WTC11 (cell line): ENCODE data around the gene ITGA2B. TPM values are rescaled to one million over a fixed set of nuclear protein-coding genes. Genes with fewer than 3 reads are reported as not detected.

Experiments used
- ATAC-seq: fragments of 200-7000 bp; cut with Tn5 transposase; 2 replicates; pipeline ENCODE4 v1.10.0; 2021; ENCODE audit warnings: mild to moderate bottlenecking, moderate library complexity
- CTCF ChIA-PET: fragments of 300-600 bp; sonication (Branson Sonifier 250); formaldehyde crosslinking; loops from one replicate; lab custom pipeline; 2021; ENCODE audit warnings: antibody characterized with exemption; lab: Charles Lee
- POLR2A ChIA-PET: fragments of 350-600 bp; sonication (Branson Sonifier 250); formaldehyde crosslinking; loops from one replicate; lab custom pipeline; 2021; ENCODE audit warnings: antibody characterized with exemption; lab: Charles Lee
- DNase-seq: peaks from one replicate; pipeline ENCODE4 v3.0.0; 2021; ENCODE audit warnings: low spot score
- H3K27ac Mint-ChIP-seq: 2 replicates; pipeline ENCODE4 v1.8.0; 2021; ENCODE audit warnings: mixed read lengths
- H3K27me3 Mint-ChIP-seq: 2 replicates; pipeline ENCODE4 v1.8.0; 2021; ENCODE audit warnings: low read depth, mild to moderate bottlenecking, moderate library complexity, mixed read lengths
- H3K36me3 Mint-ChIP-seq: 2 replicates; pipeline ENCODE4 v1.8.0; 2021; ENCODE audit warnings: mixed read lengths
- H3K4me1 Mint-ChIP-seq: 2 replicates; pipeline ENCODE4 v1.8.0; 2022; ENCODE audit warnings: mixed read lengths
- H3K4me3 Mint-ChIP-seq: 2 replicates; pipeline ENCODE4 v1.8.0; 2021; ENCODE audit warnings: mild to moderate bottlenecking, moderate library complexity, mixed read lengths
- H3K9me3 Mint-ChIP-seq: 2 replicates; pipeline ENCODE4 v1.8.0; 2021; ENCODE audit warnings: mixed read lengths
- EMX1 ChIP-seq: fragments of 250-450 bp; sonication (Bioruptor Pico); IDR thresholded peaks from 2 replicates; pipeline ENCODE4 v1.8.0; 2021; ENCODE audit warnings: mild to moderate bottlenecking
- KAT7 ChIP-seq: sonication (generic); formaldehyde crosslinking; IDR thresholded peaks from 2 replicates; pipeline ENCODE4 v1.8.1; 2023; ENCODE audit warnings: missing genetic modification reagents, mild to moderate bottlenecking, borderline replicate concordance
- RELA ChIP-seq: sonication (generic); formaldehyde crosslinking; IDR thresholded peaks from 2 replicates; pipeline ENCODE4 v1.8.1; 2022; ENCODE audit warnings: missing genetic modification reagents, mild to moderate bottlenecking, borderline replicate concordance
- TEAD4 ChIP-seq: sonication (generic); formaldehyde crosslinking; IDR thresholded peaks from 2 replicates; pipeline ENCODE4 v1.8.0; 2022; ENCODE audit warnings: mild to moderate bottlenecking, missing genetic modification reagents
- TP53 ChIP-seq: sonication (generic); formaldehyde crosslinking; IDR thresholded peaks from 2 replicates; pipeline ENCODE4 v1.8.1; 2023; ENCODE audit warnings: mild to moderate bottlenecking, missing genetic modification reagents
- ZBTB21 ChIP-seq: sonication (generic); formaldehyde crosslinking; IDR thresholded peaks from 2 replicates; pipeline ENCODE4 v1.8.1; 2023; ENCODE audit warnings: mild to moderate bottlenecking, missing genetic modification reagents, borderline replicate concordance
- ZNF416 ChIP-seq: fragments of 250-450 bp; sonication (Bioruptor Pico); IDR thresholded peaks from 2 replicates; pipeline ENCODE4 v1.9.0; 2021; ENCODE audit warnings: mild to moderate bottlenecking, inconsistent platforms
- total RNA-seq: library from RNA; stranded (reverse); gene quantifications from 3 replicates; pipeline ENCODE4 v1.2.3, GENCODE V29; 2021
- TF ChIP-seq, protein P1 (sequence below): sonication (generic); formaldehyde crosslinking; IDR thresholded peaks from 2 replicates; pipeline ENCODE4 v1.8.0; 2022; ENCODE audit warnings: mild to moderate bottlenecking, missing genetic modification reagents
- TF ChIP-seq, protein P2 (sequence below): fragments of 250-450 bp; sonication (Bioruptor Pico); IDR thresholded peaks from 2 replicates; pipeline ENCODE4 v1.9.0; 2021; ENCODE audit warnings: mild to moderate bottlenecking, borderline replicate concordance
- TF ChIP-seq, protein P3 (sequence below): sonication (generic); formaldehyde crosslinking; IDR thresholded peaks from 2 replicates; pipeline ENCODE4 v1.8.0; 2023; ENCODE audit warnings: mild to moderate bottlenecking, missing genetic modification reagents
- TF ChIP-seq, protein P4 (sequence below): fragments of 250-450 bp; sonication (Bioruptor Pico); IDR thresholded peaks from 2 replicates; pipeline ENCODE4 v1.8.0; 2021; ENCODE audit warnings: mild to moderate bottlenecking
- TF ChIP-seq, protein P5 (sequence below): sonication (generic); formaldehyde crosslinking; IDR thresholded peaks from 2 replicates; pipeline ENCODE4 v1.8.0; 2023; ENCODE audit warnings: missing genetic modification reagents, mild to moderate bottlenecking, borderline replicate concordance
- TF ChIP-seq, protein P6 (sequence below): sonication (generic); formaldehyde crosslinking; IDR thresholded peaks from 2 replicates; pipeline ENCODE4 v1.8.1; 2022; ENCODE audit warnings: missing genetic modification reagents, borderline replicate concordance
- TF ChIP-seq, protein P7 (sequence below): fragments of 250-450 bp; sonication (Bioruptor Pico); IDR thresholded peaks from 2 replicates; pipeline ENCODE4 v1.9.0; 2021; ENCODE audit warnings: mild to moderate bottlenecking
- TF ChIP-seq, protein P8 (sequence below): sonication (generic); formaldehyde crosslinking; IDR thresholded peaks from 2 replicates; pipeline ENCODE4 v1.8.0; 2022; ENCODE audit warnings: mild to moderate bottlenecking, missing genetic modification reagents

ITGA2B gene
- total RNA-seq, 1 experiment from 2014 or later, result 21.5 TPM

DNA sequence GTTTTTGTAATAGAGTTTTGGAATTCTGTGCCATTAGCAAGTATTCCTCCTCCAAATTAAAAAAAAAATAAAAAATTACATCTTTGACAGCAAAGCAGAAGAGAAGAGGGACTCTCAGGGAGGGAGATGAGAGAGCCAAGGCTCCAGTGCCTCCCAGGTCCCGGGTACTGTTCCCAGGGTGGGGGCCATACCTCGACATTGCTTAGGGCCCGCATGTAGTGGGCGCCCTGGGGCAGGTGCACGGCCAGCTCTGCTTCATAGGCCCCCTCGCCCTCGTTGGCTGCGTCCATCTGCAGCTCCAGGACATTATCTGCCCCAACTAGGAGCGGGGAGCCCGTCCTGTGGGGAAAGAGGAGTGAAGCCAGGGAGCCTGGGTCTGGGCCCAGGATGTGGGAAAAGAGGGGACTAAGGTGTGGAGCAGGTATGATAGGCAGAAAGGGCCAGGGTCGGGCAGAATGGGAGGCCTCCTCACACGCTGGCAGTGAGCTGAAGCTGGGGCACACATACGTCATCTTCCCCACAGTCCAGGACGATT lies 11.2 kb downstream of the ITGA2B start:
- no peak overlapping the region for H3K27ac Mint-ChIP-seq
- no peaks in the 10 kb centered on the region for H3K36me3 Mint-ChIP-seq
- H3K27me3 Mint-ChIP-seq, result peaks cover 16% of the 10 kb centered on the region
- H3K4me1 Mint-ChIP-seq, result peaks cover 21% of the 10 kb centered on the region
- CTCF ChIA-PET, result interaction anchor here (4.4 kb wide), 1 partner anchor 24 kb away, joined by 64 read pairs; no protein-coding TSS in a partner anchor
- POLR2A ChIA-PET, result no interaction called here
- no peaks in the 10 kb centered on the region for H3K9me3 Mint-ChIP-seq
- no peak overlapping the region for H3K4me3 Mint-ChIP-seq
- TF ChIP-seq TEAD4 (CRISPR knock-in tag), result no peak
- no peak for TF ChIP-seq EMX1 (CRISPR knock-in tag)
- no peak for TF ChIP-seq ZBTB21
- TF ChIP-seq, protein P1, sequence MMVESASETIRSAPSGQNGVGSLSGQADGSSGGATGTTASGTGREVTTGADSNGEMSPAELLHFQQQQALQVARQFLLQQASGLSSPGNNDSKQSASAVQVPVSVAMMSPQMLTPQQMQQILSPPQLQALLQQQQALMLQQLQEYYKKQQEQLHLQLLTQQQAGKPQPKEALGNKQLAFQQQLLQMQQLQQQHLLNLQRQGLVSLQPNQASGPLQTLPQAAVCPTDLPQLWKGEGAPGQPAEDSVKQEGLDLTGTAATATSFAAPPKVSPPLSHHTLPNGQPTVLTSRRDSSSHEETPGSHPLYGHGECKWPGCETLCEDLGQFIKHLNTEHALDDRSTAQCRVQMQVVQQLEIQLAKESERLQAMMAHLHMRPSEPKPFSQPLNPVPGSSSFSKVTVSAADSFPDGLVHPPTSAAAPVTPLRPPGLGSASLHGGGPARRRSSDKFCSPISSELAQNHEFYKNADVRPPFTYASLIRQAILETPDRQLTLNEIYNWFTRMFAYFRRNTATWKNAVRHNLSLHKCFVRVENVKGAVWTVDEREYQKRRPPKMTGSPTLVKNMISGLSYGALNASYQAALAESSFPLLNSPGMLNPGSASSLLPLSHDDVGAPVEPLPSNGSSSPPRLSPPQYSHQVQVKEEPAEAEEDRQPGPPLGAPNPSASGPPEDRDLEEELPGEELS (CRISPR knock-in tag), result no peak
- TF ChIP-seq, protein P2, sequence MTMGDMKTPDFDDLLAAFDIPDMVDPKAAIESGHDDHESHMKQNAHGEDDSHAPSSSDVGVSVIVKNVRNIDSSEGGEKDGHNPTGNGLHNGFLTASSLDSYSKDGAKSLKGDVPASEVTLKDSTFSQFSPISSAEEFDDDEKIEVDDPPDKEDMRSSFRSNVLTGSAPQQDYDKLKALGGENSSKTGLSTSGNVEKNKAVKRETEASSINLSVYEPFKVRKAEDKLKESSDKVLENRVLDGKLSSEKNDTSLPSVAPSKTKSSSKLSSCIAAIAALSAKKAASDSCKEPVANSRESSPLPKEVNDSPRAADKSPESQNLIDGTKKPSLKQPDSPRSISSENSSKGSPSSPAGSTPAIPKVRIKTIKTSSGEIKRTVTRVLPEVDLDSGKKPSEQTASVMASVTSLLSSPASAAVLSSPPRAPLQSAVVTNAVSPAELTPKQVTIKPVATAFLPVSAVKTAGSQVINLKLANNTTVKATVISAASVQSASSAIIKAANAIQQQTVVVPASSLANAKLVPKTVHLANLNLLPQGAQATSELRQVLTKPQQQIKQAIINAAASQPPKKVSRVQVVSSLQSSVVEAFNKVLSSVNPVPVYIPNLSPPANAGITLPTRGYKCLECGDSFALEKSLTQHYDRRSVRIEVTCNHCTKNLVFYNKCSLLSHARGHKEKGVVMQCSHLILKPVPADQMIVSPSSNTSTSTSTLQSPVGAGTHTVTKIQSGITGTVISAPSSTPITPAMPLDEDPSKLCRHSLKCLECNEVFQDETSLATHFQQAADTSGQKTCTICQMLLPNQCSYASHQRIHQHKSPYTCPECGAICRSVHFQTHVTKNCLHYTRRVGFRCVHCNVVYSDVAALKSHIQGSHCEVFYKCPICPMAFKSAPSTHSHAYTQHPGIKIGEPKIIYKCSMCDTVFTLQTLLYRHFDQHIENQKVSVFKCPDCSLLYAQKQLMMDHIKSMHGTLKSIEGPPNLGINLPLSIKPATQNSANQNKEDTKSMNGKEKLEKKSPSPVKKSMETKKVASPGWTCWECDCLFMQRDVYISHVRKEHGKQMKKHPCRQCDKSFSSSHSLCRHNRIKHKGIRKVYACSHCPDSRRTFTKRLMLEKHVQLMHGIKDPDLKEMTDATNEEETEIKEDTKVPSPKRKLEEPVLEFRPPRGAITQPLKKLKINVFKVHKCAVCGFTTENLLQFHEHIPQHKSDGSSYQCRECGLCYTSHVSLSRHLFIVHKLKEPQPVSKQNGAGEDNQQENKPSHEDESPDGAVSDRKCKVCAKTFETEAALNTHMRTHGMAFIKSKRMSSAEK (CRISPR knock-in tag), result no peak
- ATAC-seq (no peak), DNase-seq (no peak)

DNA sequence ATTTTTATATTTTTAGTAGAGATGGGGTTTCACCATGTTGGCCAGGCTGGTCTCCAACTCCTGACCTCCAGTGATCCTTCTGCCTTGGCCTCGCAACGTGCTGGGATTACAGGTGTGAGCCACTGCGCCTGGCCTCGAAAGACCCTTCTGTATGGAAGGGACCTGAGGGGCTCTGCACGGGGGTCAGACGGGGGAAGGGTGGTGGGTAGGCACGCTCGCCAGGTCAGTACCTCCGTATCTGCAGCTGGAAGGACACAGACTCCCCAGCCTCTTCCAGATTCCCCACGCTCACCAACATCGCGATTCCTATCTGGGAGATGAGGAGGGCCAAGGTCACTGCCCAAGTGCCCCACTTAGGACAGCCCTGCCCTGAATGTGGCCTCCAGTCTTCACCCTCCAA lies 12.7 kb downstream of the ITGA2B start:
- no peaks in the 10 kb centered on the region for H3K9me3 Mint-ChIP-seq
- POLR2A ChIA-PET, result no interaction called here
- no peaks in the 10 kb centered on the region for H3K36me3 Mint-ChIP-seq
- TF ChIP-seq RELA (no peak), KAT7 (CRISPR knock-in tag) (no peak), TP53 (CRISPR knock-in tag) (no peak), ZNF416 (CRISPR knock-in tag) (no peak)
- TF ChIP-seq, protein P3, sequence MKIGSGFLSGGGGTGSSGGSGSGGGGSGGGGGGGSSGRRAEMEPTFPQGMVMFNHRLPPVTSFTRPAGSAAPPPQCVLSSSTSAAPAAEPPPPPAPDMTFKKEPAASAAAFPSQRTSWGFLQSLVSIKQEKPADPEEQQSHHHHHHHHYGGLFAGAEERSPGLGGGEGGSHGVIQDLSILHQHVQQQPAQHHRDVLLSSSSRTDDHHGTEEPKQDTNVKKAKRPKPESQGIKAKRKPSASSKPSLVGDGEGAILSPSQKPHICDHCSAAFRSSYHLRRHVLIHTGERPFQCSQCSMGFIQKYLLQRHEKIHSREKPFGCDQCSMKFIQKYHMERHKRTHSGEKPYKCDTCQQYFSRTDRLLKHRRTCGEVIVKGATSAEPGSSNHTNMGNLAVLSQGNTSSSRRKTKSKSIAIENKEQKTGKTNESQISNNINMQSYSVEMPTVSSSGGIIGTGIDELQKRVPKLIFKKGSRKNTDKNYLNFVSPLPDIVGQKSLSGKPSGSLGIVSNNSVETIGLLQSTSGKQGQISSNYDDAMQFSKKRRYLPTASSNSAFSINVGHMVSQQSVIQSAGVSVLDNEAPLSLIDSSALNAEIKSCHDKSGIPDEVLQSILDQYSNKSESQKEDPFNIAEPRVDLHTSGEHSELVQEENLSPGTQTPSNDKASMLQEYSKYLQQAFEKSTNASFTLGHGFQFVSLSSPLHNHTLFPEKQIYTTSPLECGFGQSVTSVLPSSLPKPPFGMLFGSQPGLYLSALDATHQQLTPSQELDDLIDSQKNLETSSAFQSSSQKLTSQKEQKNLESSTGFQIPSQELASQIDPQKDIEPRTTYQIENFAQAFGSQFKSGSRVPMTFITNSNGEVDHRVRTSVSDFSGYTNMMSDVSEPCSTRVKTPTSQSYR (CRISPR knock-in tag), result no peak
- TF ChIP-seq, protein P4, sequence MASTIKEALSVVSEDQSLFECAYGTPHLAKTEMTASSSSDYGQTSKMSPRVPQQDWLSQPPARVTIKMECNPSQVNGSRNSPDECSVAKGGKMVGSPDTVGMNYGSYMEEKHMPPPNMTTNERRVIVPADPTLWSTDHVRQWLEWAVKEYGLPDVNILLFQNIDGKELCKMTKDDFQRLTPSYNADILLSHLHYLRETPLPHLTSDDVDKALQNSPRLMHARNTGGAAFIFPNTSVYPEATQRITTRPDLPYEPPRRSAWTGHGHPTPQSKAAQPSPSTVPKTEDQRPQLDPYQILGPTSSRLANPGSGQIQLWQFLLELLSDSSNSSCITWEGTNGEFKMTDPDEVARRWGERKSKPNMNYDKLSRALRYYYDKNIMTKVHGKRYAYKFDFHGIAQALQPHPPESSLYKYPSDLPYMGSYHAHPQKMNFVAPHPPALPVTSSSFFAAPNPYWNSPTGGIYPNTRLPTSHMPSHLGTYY (CRISPR knock-in tag), result no peak
- TF ChIP-seq, protein P5, sequence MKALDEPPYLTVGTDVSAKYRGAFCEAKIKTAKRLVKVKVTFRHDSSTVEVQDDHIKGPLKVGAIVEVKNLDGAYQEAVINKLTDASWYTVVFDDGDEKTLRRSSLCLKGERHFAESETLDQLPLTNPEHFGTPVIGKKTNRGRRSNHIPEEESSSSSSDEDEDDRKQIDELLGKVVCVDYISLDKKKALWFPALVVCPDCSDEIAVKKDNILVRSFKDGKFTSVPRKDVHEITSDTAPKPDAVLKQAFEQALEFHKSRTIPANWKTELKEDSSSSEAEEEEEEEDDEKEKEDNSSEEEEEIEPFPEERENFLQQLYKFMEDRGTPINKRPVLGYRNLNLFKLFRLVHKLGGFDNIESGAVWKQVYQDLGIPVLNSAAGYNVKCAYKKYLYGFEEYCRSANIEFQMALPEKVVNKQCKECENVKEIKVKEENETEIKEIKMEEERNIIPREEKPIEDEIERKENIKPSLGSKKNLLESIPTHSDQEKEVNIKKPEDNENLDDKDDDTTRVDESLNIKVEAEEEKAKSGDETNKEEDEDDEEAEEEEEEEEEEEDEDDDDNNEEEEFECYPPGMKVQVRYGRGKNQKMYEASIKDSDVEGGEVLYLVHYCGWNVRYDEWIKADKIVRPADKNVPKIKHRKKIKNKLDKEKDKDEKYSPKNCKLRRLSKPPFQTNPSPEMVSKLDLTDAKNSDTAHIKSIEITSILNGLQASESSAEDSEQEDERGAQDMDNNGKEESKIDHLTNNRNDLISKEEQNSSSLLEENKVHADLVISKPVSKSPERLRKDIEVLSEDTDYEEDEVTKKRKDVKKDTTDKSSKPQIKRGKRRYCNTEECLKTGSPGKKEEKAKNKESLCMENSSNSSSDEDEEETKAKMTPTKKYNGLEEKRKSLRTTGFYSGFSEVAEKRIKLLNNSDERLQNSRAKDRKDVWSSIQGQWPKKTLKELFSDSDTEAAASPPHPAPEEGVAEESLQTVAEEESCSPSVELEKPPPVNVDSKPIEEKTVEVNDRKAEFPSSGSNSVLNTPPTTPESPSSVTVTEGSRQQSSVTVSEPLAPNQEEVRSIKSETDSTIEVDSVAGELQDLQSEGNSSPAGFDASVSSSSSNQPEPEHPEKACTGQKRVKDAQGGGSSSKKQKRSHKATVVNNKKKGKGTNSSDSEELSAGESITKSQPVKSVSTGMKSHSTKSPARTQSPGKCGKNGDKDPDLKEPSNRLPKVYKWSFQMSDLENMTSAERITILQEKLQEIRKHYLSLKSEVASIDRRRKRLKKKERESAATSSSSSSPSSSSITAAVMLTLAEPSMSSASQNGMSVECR (CRISPR knock-in tag), result no peak
- TF ChIP-seq, protein P6, sequence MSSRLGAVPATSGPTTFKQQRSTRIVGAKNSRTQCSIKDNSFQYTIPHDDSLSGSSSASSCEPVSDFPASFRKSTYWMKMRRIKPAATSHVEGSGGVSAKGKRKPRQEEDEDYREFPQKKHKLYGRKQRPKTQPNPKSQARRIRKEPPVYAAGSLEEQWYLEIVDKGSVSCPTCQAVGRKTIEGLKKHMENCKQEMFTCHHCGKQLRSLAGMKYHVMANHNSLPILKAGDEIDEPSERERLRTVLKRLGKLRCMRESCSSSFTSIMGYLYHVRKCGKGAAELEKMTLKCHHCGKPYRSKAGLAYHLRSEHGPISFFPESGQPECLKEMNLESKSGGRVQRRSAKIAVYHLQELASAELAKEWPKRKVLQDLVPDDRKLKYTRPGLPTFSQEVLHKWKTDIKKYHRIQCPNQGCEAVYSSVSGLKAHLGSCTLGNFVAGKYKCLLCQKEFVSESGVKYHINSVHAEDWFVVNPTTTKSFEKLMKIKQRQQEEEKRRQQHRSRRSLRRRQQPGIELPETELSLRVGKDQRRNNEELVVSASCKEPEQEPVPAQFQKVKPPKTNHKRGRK (CRISPR knock-in tag), result no peak
- TF ChIP-seq, protein P7, sequence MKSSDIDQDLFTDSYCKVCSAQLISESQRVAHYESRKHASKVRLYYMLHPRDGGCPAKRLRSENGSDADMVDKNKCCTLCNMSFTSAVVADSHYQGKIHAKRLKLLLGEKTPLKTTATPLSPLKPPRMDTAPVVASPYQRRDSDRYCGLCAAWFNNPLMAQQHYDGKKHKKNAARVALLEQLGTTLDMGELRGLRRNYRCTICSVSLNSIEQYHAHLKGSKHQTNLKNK (CRISPR knock-in tag), result no peak
- TF ChIP-seq, protein P8, sequence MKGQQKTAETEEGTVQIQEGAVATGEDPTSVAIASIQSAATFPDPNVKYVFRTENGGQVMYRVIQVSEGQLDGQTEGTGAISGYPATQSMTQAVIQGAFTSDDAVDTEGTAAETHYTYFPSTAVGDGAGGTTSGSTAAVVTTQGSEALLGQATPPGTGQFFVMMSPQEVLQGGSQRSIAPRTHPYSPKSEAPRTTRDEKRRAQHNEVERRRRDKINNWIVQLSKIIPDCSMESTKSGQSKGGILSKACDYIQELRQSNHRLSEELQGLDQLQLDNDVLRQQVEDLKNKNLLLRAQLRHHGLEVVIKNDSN, result no peak

More for the DNA sequence above, 12.7 kb downstream of the ITGA2B start:
- CTCF ChIA-PET, result interaction anchor here (0.5 to 4.4 kb wide), 21 partner anchors 9 to 296 kb away, joined by 3 to 128 read pairs (median 7); partner anchors contain the start of genes FAM171A2, GRN and MEIOC
- peaks cover 4% of the 10 kb centered on the region for H3K27me3 Mint-ChIP-seq
- ATAC-seq, result no peak
- no peak overlapping the region for H3K27ac Mint-ChIP-seq
- H3K4me1 Mint-ChIP-seq, result peaks cover 24% of the 10 kb centered on the region
- no peak overlapping the region for H3K4me3 Mint-ChIP-seq
- DNase-seq, result no peak
